ENCODE data around the gene PACRG.

PACRG gene

GRCh38 chr6:163198396-163198795, 470.6 kb downstream of the PACRG start:
- no peak overlapping the region for H3K4me3 ChIP-seq (ENCODE audit: low read length)
- no peak for DNase-seq (ENCODE audit: low read depth)
- TF ChIP-seq, protein P1, sequence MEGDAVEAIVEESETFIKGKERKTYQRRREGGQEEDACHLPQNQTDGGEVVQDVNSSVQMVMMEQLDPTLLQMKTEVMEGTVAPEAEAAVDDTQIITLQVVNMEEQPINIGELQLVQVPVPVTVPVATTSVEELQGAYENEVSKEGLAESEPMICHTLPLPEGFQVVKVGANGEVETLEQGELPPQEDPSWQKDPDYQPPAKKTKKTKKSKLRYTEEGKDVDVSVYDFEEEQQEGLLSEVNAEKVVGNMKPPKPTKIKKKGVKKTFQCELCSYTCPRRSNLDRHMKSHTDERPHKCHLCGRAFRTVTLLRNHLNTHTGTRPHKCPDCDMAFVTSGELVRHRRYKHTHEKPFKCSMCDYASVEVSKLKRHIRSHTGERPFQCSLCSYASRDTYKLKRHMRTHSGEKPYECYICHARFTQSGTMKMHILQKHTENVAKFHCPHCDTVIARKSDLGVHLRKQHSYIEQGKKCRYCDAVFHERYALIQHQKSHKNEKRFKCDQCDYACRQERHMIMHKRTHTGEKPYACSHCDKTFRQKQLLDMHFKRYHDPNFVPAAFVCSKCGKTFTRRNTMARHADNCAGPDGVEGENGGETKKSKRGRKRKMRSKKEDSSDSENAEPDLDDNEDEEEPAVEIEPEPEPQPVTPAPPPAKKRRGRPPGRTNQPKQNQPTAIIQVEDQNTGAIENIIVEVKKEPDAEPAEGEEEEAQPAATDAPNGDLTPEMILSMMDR (conservative IDR thresholded peaks at IDR 0.05; ENCODE audit: low read depth, low read length) = no peak

DNA sequence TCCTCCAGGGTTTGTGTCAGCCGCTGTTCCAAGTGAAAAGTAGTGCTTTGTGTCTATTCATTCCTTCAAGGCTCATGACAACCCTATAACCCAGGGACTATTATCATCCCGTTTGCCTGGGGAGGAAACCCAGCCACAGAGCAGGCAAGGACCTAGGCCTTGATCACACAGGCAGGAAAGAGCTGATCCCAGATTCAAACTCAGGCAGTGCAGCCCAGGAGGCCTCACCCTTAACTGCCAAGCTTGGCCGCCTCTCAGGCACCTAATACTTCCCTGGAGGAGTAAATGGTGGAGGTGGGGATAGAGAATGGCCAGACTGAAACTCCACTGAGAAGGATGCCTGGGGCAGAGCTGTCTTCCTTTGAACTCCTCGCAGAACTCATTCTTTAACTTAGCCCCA, 471.6 kb downstream of the PACRG start:
- no peak overlapping the region for H3K4me3 ChIP-seq (ENCODE audit: low read length)
- DNase-seq (ENCODE audit: low read depth) = no peak
- TF ChIP-seq, protein P1 (conservative IDR thresholded peaks at IDR 0.05; ENCODE audit: low read depth, low read length) = no peak

GRCh38 chr6:163200289-163200688, 472.5 kb downstream of the PACRG start:
- no peak overlapping the region for H3K4me3 ChIP-seq (ENCODE audit: low read length)
- TF ChIP-seq, protein P1 (conservative IDR thresholded peaks at IDR 0.05; ENCODE audit: low read depth, low read length) = no peak
- no peak for DNase-seq (ENCODE audit: low read depth)

- TF ChIP-seq, protein P1 (conservative IDR thresholded peaks at IDR 0.05; ENCODE audit: low read depth, low read length) = no peak
- H3K4me3 ChIP-seq (ENCODE audit: low read length) = no peak overlapping the region
- DNase-seq (ENCODE audit: low read depth) = no peak
Measured at GRCh38 chr6:163200694-163201093, 472.9 kb downstream of the PACRG start.

- DNase-seq (ENCODE audit: low read depth) = no peak
- no peak overlapping the region for H3K4me3 ChIP-seq (ENCODE audit: low read length)
- TF ChIP-seq, protein P1 (conservative IDR thresholded peaks at IDR 0.05; ENCODE audit: low read depth, low read length) = no peak
Measured at GRCh38 chr6:163201855-163202254, 474.1 kb downstream of the PACRG start.

DNA sequence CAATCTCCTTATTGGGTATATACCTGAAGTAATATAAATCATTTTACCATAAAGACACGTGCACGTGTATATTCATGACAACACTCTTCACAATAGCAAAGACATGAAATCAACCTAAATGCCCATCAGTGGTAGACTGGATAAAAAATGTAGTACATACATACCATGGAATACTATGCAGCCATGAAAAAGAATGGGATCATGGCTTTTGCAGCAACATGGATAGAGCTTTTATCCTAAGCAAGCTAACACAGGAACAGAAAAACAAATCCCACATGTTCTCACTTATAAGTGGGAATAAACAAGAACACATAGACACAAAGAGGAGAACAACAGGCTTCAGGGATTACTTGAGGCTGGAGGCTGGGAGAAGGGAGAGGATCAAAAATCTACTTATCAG, 478.4 kb downstream of the PACRG start:
- TF ChIP-seq, protein P1 (conservative IDR thresholded peaks at IDR 0.05; ENCODE audit: low read depth, low read length) = no peak
- DNase-seq (ENCODE audit: low read depth) = no peak

DNA sequence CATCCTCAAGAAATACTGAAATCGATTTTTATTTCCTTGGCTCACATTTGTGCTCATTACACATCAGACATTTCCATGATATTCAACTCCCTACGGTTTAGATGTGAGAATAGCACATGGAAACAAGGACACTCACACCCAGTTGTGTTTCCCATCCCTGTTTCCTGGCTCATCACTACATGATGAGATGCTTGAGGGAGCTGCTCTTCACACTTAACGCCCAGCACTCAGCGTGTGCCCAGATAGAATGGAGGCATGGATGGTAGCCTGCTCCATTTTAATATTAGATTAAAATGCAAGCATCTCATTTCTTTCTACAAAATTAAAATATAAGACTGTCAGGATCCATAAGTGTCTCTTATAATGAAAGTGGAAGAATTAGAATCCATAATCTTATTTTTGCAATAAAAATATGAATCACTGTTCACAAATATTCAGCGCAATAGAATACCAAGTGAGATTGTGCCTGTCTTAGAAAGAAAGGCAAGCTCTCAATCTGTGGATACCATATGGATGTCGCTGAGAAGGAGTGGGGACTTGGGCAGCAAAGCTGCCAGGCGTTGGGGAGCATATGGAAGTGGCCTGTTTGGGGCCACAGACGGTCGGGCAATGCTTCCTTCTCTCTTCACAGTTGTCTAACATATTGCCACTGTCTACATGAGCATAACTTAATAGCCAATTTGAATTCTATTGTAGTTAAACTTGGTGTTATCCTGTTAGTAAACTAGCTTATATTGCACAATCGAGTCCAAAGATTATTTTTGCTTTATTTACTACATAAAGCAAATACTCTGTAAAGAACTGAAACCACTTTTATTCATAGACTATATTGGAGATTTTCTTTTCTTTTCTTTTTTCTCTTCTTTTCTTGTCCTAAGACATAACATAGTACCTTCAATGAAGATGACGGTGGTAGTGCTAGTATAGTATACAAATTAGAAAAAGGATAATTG, 479.9 kb downstream of the PACRG start:
- TF ChIP-seq, protein P1 (conservative IDR thresholded peaks at IDR 0.05; ENCODE audit: low read depth, low read length) = no peak
- DNase-seq (ENCODE audit: low read depth) = no peak
- no peak overlapping the region for H3K4me3 ChIP-seq (ENCODE audit: low read length)

More for the DNA sequence above, 478.4 kb downstream of the PACRG start:
- H3K4me3 ChIP-seq (ENCODE audit: low read length) = no peak overlapping the region
